IMR-90 (cell line): ENCODE data around the gene LAMA4.

Source experiments
- BHLHE40 ChIP-seq: fragments of 150-350 bp; IDR thresholded peaks from 2 replicates; pipeline ENCODE4 v1.6.1; 2016; ENCODE audit warnings: mild to moderate bottlenecking, low read depth, low read length
- CEBPB ChIP-seq: IDR thresholded peaks from 2 replicates; pipeline ENCODE4 v1.6.1; 2012; ENCODE audit warnings: low read depth, low read length, improper control_type of control experiment
- MAFK ChIP-seq: IDR thresholded peaks from 2 replicates; pipeline ENCODE4 v1.6.1; 2012; ENCODE audit warnings: low read depth, low read length, improper control_type of control experiment
- POLR2A ChIP-seq: IDR thresholded peaks from 2 replicates; pipeline ENCODE4 v1.6.1; 2012; ENCODE audit warnings: mild to moderate bottlenecking, low read depth, low read length
- RAD21 ChIP-seq: IDR thresholded peaks from 2 replicates; pipeline ENCODE4 v1.6.1; 2012; ENCODE audit warnings: low read length, improper control_type of control experiment
- RCOR1 ChIP-seq: IDR thresholded peaks from 2 replicates; pipeline ENCODE4 v1.6.1; 2012; ENCODE audit warnings: mild to moderate bottlenecking, low read length, improper control_type of control experiment; ENCODE audit not compliant: insufficient replicate concordance
- RFX5 ChIP-seq: IDR thresholded peaks from 2 replicates; pipeline ENCODE4 v1.8.0; 2012; ENCODE audit warnings: low read depth, mild to moderate bottlenecking, low read length, moderate library complexity
- TF ChIP-seq, protein P1 (sequence below): conservative IDR thresholded peaks from 2 replicates; pipeline ENCODE4 v1.5.1; 2012; ENCODE audit warnings: mild to moderate bottlenecking, low read depth, low read length, improper control_type of control experiment
- TF ChIP-seq, protein P2 (sequence below): fragments of 150-350 bp; IDR thresholded peaks from 2 replicates; pipeline ENCODE4 v1.6.1; 2016; ENCODE audit warnings: low read depth, mild to moderate bottlenecking, low read length, moderate library complexity, borderline replicate concordance
- TF ChIP-seq, protein P3 (sequence below): fragments of 150-350 bp; IDR thresholded peaks from 2 replicates; pipeline ENCODE4 v1.6.1; 2017; ENCODE audit warnings: mild to moderate bottlenecking, antibody characterized with exemption, low read length, low read depth

DNA sequence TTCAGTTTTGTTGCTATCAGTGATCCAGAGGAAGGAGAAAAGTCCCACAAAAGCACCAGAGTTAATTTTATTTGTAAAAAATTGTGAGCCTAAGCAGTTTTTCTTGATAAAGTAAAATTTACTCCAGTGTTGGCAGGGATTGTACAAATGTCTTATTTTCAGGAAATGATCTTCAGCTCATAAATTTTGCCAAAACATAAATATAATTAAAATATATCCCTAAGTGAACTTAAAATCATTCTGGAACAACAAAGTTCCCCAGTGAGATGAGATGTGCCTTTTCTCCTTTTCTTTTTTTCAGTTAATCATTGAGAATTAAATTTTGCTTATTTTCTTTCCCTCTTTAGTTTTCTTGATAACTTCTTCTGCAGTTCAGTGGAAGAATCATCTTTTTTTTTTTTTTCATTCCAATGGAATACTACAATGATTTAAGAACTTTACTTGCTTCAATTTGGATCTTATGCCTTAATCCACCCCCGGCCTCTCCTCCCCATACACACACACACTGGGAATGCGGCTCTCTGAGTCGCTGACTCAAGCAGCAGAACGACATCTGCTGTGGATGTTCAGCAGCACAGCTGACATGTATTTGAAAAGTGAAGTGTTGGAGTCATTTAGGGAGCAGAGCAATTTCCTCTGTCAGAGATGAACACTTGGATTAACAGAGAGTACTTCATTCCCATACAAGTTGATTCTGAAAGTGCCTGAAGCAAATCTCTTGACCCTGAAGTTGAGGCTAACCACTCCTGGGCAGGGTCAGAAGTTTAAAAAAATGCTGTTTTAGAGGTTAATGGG lies 27.7 kb upstream of the LAMA4 start:
- TF ChIP-seq POLR2A = no peak
- no peak for TF ChIP-seq CEBPB
- TF ChIP-seq, protein P1, sequence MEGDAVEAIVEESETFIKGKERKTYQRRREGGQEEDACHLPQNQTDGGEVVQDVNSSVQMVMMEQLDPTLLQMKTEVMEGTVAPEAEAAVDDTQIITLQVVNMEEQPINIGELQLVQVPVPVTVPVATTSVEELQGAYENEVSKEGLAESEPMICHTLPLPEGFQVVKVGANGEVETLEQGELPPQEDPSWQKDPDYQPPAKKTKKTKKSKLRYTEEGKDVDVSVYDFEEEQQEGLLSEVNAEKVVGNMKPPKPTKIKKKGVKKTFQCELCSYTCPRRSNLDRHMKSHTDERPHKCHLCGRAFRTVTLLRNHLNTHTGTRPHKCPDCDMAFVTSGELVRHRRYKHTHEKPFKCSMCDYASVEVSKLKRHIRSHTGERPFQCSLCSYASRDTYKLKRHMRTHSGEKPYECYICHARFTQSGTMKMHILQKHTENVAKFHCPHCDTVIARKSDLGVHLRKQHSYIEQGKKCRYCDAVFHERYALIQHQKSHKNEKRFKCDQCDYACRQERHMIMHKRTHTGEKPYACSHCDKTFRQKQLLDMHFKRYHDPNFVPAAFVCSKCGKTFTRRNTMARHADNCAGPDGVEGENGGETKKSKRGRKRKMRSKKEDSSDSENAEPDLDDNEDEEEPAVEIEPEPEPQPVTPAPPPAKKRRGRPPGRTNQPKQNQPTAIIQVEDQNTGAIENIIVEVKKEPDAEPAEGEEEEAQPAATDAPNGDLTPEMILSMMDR = peak; percentile 54
- 0 out of 2 replicates have a peak, but pooled peaks have one; percentile 8 for TF ChIP-seq MAFK
- TF ChIP-seq RCOR1 = no peak
- TF ChIP-seq, protein P2, sequence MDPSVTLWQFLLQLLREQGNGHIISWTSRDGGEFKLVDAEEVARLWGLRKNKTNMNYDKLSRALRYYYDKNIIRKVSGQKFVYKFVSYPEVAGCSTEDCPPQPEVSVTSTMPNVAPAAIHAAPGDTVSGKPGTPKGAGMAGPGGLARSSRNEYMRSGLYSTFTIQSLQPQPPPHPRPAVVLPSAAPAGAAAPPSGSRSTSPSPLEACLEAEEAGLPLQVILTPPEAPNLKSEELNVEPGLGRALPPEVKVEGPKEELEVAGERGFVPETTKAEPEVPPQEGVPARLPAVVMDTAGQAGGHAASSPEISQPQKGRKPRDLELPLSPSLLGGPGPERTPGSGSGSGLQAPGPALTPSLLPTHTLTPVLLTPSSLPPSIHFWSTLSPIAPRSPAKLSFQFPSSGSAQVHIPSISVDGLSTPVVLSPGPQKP = no peak
- peak; percentile 68 for TF ChIP-seq RAD21
- TF ChIP-seq, protein P3, sequence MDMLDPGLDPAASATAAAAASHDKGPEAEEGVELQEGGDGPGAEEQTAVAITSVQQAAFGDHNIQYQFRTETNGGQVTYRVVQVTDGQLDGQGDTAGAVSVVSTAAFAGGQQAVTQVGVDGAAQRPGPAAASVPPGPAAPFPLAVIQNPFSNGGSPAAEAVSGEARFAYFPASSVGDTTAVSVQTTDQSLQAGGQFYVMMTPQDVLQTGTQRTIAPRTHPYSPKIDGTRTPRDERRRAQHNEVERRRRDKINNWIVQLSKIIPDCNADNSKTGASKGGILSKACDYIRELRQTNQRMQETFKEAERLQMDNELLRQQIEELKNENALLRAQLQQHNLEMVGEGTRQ = no peak
- TF ChIP-seq BHLHE40 = no peak
- TF ChIP-seq RFX5 = no peak
